ENCODE data around the gene SLC45A2.

The SLC45A2 gene

GRCh38 chr5:34007201-34007620 is 22.7 kb upstream of the SLC45A2 start:
- DNase-seq = no peak

GRCh38 chr5:34005681-34006080 is 21.2 kb upstream of the SLC45A2 start:
- no peak for DNase-seq

GRCh38 chr5:34005211-34005610 is 20.7 kb upstream of the SLC45A2 start:
- DNase-seq = no peak

- DNase-seq = no peak
Measured at GRCh38 chr5:34003941-34004340, 19.4 kb upstream of the SLC45A2 start.

- DNase-seq = no peak
Measured at GRCh38 chr5:34002629-34003328, 18.3 kb upstream of the SLC45A2 start.

GRCh38 chr5:34001241-34001841 is 16.8 kb upstream of the SLC45A2 start:
- no peak for DNase-seq

GRCh38 chr5:33999978-34000377 is 15.5 kb upstream of the SLC45A2 start:
- DNase-seq = no peak

- no peak for DNase-seq
Measured at GRCh38 chr5:33997331-33997983, 13.0 kb upstream of the SLC45A2 start.

GRCh38 chr5:33995865-33996264 is 11.4 kb upstream of the SLC45A2 start:
- DNase-seq = no peak

GRCh38 chr5:33994845-33995244 is 10.4 kb upstream of the SLC45A2 start:
- no peak for DNase-seq

- DNase-seq = no peak
Measured at GRCh38 chr5:33992864-33993263, 8.4 kb upstream of the SLC45A2 start.

- no peak for DNase-seq
Measured at GRCh38 chr5:33985447-33985846, 954 bp upstream of the SLC45A2 start.

- no peak for DNase-seq
Measured at GRCh38 chr5:33984178-33984577, 315 bp downstream of the SLC45A2 start.

- no peak for DNase-seq
Measured at GRCh38 chr5:33981408-33982162, 2.9 kb downstream of the SLC45A2 start.

- no peak for DNase-seq
Measured at GRCh38 chr5:33980030-33980429, 4.5 kb downstream of the SLC45A2 start.

GRCh38 chr5:33978306-33978705 is 6.2 kb downstream of the SLC45A2 start:
- DNase-seq = no peak

- no peak for DNase-seq
Measured at GRCh38 chr5:33976307-33976706, 8.2 kb downstream of the SLC45A2 start.

- no peak for DNase-seq
Measured at GRCh38 chr5:33975852-33976251, 8.6 kb downstream of the SLC45A2 start.

- DNase-seq = no peak
Measured at GRCh38 chr5:33973271-33973670, 11.2 kb downstream of the SLC45A2 start.

GRCh38 chr5:33969572-33970452 is 14.7 kb downstream of the SLC45A2 start:
- no peak for DNase-seq

GRCh38 chr5:33968211-33969005 is 16.1 kb downstream of the SLC45A2 start:
- DNase-seq = no peak

GRCh38 chr5:33966805-33967204 is 17.7 kb downstream of the SLC45A2 start:
- DNase-seq = no peak
